ENCODE measurements around the gene UFM1. TPM values are rescaled to one million over a fixed set of nuclear protein-coding genes. Genes with fewer than 3 reads are reported as not detected.
A peak's percentile ranks its signal among the peaks of the same experiment; 100 is the strongest.

The UFM1 gene
- total RNA-seq, 1 donor: 134 TPM

DNA sequence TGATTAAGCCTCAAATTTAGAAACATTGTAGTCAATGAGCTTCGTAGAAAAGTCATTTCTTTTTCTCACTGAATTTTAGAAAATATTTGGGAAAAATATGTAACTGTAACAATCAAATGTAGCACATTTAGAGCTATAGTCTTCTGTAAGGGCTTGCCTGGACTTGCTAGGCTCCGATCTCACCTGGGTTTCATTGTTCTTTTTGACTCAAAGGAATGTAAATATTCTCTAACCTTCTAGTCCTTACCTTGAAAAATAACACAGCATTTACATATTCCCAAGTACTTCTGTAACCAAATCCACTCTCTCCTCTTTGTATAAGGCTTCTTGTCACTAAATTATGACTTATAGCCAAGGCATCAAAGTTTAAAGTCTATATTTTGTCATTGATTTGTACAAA is 2.9 kb upstream of the UFM1 start:
- TF ChIP-seq, protein P1, sequence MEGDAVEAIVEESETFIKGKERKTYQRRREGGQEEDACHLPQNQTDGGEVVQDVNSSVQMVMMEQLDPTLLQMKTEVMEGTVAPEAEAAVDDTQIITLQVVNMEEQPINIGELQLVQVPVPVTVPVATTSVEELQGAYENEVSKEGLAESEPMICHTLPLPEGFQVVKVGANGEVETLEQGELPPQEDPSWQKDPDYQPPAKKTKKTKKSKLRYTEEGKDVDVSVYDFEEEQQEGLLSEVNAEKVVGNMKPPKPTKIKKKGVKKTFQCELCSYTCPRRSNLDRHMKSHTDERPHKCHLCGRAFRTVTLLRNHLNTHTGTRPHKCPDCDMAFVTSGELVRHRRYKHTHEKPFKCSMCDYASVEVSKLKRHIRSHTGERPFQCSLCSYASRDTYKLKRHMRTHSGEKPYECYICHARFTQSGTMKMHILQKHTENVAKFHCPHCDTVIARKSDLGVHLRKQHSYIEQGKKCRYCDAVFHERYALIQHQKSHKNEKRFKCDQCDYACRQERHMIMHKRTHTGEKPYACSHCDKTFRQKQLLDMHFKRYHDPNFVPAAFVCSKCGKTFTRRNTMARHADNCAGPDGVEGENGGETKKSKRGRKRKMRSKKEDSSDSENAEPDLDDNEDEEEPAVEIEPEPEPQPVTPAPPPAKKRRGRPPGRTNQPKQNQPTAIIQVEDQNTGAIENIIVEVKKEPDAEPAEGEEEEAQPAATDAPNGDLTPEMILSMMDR (IDR thresholded peaks at IDR 0.05; ENCODE audit: insufficient read depth, low read length): no peak
- DNase-seq (ENCODE audit: low read depth): no peak
- H3K4me3 ChIP-seq (ENCODE audit: low read depth, low read length): no peak overlapping the region

DNA sequence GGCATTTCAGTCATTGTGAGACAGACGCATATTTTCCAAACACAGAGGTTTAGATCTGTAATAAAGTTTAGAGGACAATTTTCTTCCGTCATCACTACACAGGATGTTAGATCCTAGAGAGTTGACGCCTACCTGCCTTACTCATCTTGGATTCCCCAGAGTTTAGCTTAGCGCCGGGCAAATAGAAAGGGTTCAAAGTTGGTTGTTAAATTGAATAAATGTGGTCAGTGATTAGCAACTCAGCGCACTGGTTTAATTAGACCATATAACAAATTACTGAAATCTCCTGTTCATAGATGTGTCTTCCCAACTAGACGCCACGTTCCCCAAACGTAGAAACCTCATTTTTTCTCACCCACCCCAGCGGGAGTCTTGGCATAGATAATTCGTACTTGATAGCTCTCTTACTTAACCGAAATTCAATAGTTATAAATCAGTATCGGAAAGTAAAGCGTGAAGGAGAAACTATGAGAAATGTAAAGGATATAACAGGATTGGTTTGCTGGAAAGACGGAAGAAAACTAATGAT is 726 bp upstream of the UFM1 start:
- peak overlapping the region; percentile 88 for H3K4me3 ChIP-seq (ENCODE audit: low read depth, low read length)
- TF ChIP-seq, protein P1 (IDR thresholded peaks at IDR 0.05; ENCODE audit: insufficient read depth, low read length): no peak
- peak; percentile 33 for DNase-seq (ENCODE audit: low read depth)

DNA sequence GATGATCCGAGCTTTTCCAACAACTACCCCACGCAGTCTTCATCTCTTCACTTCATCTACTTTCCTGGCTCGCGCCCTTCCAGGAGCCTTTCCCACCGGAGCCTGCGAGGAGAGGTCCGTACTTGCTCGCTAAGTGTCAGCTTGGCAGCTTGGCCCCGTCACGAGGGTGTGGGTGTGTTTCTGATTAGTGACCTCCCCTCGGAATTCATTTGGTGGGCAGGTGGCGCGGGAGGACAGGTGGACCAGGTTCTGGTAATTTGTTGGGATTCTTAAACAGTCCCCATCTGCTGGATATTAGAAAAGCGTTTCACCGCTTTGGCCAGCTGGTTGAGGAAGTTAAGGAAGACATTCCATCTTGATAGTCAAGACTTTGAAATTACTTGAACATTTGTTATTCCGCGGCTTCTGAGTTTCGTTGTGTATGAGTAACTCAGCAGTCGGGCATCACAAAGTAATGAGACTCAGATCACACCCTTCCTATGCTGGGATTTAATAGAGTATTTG is 515 bp downstream of the UFM1 start:
- peak overlapping the region; percentile 88 for H3K4me3 ChIP-seq (ENCODE audit: low read depth, low read length)
- DNase-seq (ENCODE audit: low read depth): no peak
- TF ChIP-seq, protein P1 (IDR thresholded peaks at IDR 0.05; ENCODE audit: insufficient read depth, low read length): no peak

DNA sequence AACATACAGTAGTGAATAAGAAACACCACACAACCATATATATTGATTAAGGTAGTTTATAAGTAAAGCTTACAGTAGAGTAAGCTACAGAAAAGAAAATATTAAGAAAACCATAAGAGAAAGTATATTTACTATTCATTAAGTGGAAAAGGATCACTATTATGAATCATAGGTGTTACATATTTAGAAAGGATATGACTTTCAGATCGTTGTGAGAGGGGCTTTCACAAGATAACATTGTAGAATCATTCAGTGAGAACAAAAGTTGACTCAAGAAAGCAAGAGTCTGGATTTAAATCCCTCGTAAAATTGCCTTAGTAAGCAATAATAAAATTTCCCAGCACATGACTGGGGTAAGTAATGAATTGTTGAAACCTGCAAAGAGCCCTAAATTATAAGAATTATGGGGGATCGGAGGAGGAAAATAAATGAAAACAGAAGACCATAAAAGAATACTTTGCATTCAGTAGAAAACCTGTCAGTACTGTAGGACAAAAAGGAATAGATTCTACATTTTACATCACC is 6.0 kb downstream of the UFM1 start:
- H3K4me3 ChIP-seq (ENCODE audit: low read depth, low read length): no peak overlapping the region
- TF ChIP-seq, protein P1 (IDR thresholded peaks at IDR 0.05; ENCODE audit: insufficient read depth, low read length): no peak

DNA sequence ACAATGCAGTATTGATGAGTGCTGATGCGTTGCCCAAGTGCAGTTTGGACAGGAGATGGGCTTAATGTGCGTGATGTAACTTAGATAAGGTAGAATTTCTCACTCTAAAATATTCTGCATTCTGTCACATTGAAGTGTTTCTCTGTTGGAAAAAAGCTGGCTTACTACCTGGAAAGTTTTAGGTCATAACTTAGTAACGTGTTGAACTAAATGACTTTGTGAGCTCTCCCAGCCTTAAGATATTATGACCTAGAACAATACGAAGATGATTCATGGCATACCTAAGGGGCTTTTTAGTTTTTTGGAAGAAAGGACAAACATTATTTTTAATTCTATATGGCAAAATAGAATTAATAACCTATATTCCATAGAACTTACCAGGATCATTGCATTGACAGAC is 9.0 kb downstream of the UFM1 start:
- no peak overlapping the region for H3K4me3 ChIP-seq (ENCODE audit: low read depth, low read length)
- TF ChIP-seq, protein P1 (IDR thresholded peaks at IDR 0.05; ENCODE audit: insufficient read depth, low read length): no peak
- no peak for DNase-seq (ENCODE audit: low read depth)

More for the DNA sequence above, 6.0 kb downstream of the UFM1 start:
- DNase-seq (ENCODE audit: low read depth): no peak

DNA sequence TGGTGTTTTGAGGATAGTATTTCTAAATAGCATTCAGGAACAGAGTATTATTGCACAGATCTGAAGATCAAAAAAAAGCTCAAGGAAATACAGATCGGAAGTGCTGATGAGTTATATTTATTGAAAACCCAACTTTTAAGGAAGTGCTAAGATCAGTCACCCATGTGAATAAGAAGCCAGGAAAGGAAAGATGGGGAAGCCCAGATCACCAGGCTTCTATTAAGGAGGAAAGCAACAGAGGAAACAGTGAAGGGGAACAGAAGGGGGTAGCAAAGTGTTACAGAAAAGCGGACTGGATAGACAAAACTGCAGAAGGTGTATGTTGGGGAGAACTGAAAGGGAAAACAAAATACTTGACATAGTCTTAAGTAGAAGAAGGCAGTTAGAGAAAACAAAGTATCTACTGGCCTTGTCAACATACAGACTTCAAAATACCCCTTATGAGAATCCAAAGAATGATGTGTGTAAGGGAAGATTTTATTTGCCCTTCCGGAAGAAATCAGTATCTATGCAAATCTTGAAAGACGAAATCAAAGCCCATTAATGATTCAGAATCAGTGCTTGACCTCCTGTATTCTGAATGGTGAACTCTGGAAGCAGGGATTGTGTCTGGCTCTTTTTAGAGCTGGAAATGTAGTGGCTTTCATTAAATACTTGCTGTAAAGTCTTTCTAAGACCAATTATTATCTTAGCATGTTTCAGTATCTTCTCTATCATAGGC is 12.1 kb downstream of the UFM1 start:
- DNase-seq (ENCODE audit: low read depth): no peak
- TF ChIP-seq, protein P1 (IDR thresholded peaks at IDR 0.05; ENCODE audit: insufficient read depth, low read length): no peak

More for the DNA sequence above, 12.1 kb downstream of the UFM1 start:
- no peak overlapping the region for H3K4me3 ChIP-seq (ENCODE audit: low read depth, low read length)

Measured in fibroblast of the aortic adventitia (primary cell).